GM18505 (cell line): ENCODE results near the gene FIS1.

Experiments used
- ATAC-seq: cut with Tn5 transposase; IDR thresholded peaks from one replicate; pipeline ENCODE4 v1.9.1; 2021; ENCODE audit not compliant: unreplicated experiment
- POLR2A ChIP-seq: IDR thresholded peaks from 4 replicates; pipeline ENCODE4 v1.6.1; 2011; ENCODE audit warnings: borderline replicate concordance; ENCODE audit not compliant: insufficient read depth, insufficient read length; ENCODE audit errors: extremely low read depth

The FIS1 gene

GRCh38 chr7:101241443-101242349 lies 3.2 kb downstream of the FIS1 start:
- ATAC-seq, result no peak
- TF ChIP-seq POLR2A, result no peak

DNA sequence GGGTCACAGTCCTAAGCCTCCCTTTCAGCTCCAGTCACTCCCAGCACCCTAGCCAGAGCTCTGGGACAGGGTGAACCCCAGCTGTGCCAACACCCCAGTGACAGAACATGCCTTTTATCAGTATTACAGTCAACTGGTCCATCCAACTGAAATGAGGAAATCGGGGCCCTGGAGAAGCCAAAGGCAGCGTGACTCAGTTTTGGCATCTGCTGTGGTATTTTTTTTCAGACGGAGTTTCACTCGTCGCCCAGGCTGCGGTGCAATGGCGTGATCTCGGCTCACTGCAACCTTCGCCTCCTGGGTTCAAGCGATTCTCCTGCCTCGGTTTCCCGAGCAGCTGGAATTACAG lies 3.9 kb downstream of the FIS1 start:
- TF ChIP-seq POLR2A, result no peak
- ATAC-seq, result no peak

GRCh38 chr7:101240226-101241014 lies 4.5 kb downstream of the FIS1 start:
- no peak for ATAC-seq

DNA sequence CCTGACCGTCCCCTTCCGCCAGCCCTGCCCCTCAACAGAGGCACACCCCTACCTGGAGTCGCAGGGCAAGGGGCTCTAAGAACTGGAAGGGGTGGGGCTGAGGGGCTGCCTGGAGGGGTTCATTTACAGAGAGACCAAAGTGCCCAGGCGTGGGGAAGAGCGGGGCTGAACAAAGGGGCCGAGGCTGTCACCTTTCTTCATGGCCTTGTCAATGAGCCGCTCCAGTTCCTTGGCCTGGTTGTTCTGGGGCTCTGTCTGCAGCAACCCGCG lies 5.0 kb downstream of the FIS1 start:
- no peak for TF ChIP-seq POLR2A
- ATAC-seq, result no peak

More at GRCh38 chr7:101240226-101241014, 4.5 kb downstream of the FIS1 start:
- no peak for TF ChIP-seq POLR2A

DNA sequence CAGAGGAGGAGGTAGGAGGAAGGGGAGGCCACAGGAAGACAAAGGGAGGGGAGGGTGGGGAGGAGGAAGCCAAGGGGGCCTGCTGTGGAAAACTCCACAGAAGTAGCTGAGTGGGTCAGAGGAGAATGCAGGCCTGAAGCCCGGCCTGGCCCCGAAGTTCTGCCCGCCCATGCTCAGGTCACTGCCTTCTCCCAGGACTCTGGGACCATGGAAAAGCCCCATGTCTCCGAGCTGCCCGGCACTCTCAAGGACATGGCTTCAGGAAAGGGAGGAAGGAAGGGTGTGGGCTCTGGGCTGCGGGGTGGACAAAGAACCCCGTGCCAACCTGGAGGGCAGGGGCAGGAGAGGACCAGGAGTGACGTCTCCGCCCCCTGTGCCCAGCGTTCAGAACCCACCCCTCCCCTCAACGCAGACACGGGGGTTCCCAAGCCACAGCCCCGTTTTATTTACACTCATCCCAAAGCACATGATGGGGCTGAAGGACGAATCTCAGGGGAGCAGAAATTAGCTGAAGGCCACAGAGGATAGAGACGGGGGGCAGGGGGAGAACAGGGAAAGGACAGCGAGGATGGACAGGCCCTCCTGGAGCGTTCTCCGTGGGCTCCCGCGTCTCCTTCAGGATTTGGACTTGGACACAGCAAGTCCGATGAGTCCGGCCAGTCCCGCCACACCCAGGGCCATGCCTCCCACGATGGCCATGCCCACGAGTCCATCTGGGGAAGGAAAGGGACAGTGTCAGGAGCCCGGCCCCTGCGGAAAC lies 5.5 kb downstream of the FIS1 start:
- TF ChIP-seq POLR2A, result no peak
- ATAC-seq, result no peak

DNA sequence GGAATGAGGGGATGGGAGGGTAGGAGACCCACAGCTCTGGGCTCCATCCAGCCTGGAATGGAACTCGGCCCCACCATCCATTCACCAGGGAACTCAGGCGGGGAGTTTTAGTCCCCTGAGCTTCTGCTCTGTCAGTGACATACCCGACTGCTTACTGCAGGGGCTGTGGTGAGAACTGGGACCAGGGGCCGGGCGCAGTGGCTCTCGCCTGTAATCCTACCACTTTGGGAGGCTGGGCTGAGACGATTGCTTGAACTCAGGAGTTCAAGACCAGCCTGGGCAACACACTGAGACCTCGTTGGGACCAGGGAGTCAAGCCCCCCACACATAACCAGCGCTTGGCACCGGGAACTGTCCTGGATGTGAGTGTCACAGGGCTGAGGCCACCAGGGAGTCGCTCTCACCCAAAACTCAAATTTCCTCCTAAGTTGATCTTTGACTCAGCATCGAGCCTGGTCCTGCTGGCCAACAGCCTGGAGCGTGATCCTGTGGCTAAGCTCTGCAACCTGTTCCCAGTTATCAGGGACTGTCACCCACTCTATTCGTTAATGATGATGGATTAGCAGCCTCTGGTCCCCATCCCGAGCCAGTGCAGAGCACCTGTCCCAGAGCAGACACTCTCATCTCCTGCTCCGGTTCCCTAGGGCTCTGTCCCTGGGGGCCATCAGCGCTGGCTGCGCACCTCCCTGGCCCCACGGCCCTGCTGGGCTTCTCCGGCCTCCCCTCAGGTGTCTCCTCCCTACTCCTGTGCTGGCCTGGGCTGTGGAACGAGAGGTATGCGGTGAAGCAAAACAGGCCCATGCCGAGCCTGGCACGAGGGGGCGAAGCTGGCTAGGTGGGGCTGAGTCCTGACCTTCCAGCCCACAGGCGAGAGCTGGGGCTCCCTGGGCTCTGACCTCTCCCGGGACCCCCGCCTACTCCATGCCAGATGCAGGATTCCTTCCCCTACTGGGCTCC lies 6.4 kb downstream of the FIS1 start:
- no peak for ATAC-seq
- no peak for TF ChIP-seq POLR2A

GRCh38 chr7:101237206-101238067 lies 7.4 kb downstream of the FIS1 start, which contains the start of gene CLDN15:
Gene CLDN15, minus strand, starts transcription at chr7:101237802. Its CDS starts 221 bp downstream, at chr7:101237581.
- ATAC-seq, result no peak
- no peak for TF ChIP-seq POLR2A

DNA sequence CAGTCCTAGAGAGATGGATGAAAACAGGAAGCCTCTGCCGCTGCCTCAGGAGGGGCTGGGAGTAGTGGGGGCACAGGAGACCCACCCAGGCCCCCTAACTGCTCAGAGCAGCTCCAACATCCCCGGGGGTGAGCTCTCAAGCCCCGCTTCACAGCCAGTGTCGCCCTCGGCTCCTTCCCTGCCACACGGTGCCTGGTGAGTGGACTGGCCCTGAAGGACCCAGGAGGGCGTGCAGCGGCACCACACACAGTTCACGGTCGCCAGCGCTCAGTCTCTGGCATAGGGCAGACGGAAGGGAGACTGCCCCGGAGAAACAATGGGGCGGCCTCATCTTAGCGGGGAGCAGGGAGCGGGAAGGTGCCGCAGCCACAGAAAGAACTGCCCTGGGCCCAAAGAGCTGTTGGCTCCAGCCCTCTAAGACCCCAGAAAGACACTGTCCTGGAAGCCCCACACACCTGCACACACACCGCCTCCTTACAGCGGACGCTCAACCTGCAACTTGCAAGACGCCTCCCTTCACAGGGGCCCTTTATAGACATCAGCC lies 8.5 kb downstream of the FIS1 start:
- TF ChIP-seq POLR2A, result no peak
- ATAC-seq, result no peak

DNA sequence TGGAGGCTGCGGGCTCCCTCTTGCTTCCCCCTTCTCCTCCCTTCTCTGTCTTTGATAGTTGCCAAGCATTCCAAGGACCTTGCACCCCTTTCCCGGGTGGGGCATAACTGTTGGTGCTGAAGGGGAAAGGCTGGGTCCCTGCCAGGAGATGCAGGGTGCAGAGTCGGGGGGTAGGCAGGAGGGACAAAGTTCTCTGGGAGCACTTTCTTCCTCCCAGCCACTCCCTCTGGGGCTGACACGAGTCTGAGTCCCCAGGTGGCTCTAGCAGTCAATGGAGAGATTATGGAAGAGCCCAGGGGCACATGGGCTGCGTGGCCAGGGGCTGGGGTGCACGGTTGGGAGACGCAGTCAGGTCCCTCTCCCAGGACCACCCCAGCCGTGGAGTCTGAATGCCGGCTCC lies 9.4 kb downstream of the FIS1 start:
- TF ChIP-seq POLR2A, result no peak
- no peak for ATAC-seq

GRCh38 chr7:101235050-101235449 lies 9.8 kb downstream of the FIS1 start:
- ATAC-seq, result no peak
- TF ChIP-seq POLR2A, result no peak

DNA sequence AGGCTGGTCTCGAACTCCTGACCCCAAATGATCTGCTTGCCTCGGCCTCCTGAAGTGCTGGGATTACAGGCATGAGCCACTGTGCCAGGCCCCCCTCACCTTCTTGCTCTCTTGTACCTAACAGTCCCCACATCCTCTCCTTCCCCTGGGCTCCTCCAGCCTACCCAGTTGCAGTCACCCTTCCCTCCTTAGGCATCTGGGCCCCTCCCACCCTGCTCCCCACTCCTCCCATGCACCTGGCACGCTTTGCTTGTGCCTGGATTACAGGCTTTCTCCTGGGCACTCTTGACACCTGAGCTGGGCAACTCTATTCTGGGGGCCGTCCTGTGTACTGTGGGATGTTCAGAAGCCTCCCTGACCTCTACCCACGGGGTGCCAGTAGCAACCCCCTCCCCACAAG lies 10.2 kb downstream of the FIS1 start:
- no peak for ATAC-seq

GRCh38 chr7:101233907-101234547 lies 10.9 kb downstream of the FIS1 start:
- TF ChIP-seq POLR2A, result no peak
- ATAC-seq, result no peak

More for the DNA sequence above, 10.2 kb downstream of the FIS1 start:
- TF ChIP-seq POLR2A, result no peak
